Lower leg skin (tissue), 4 donors: ENCODE measurements around the gene UROC1. TPM values are rescaled to one million over a fixed set of nuclear protein-coding genes. Genes with fewer than 3 reads are reported as not detected.

ENCODE experiments used
- DNase-seq, 2 donors: peaks; one replicate each; pipeline ENCODE4 v3.0.0-alpha.2; 2019; ENCODE audit warnings: low spot score in 2 of 2
- H3K4me3 ChIP-seq: fragments of 200-600 bp; sonication (generic); 2 replicates; pipeline ENCODE4 v1.5.1; 2017; ENCODE audit warnings: mild to moderate bottlenecking, low read depth; ENCODE audit not compliant: poor library complexity, severe bottlenecking
- POLR2A ChIP-seq, 2 donors: fragments of 450-650 bp; IDR thresholded peaks; one replicate each; pipeline ENCODE4 v1.6.1; 2016 to 2017; ENCODE audit warnings: antibody characterized with exemption in 2 of 2, mild to moderate bottlenecking in 1 of 2, moderate library complexity in 1 of 2
- WGBS, 2 donors: methylation state at CpG; one replicate each; pipeline ENCODE4 v1.1.5; 2018; 5-methylcytosine and 5-hydroxymethylcytosine counted together
- intact Hi-C: fragments of 100-400 bp; cut with DNase I; formaldehyde crosslinking; loops from one replicate; pipeline ENCODE4 v1.15.0; 2023; ENCODE audit warnings: low total_unique reads
- total RNA-seq, 4 donors: library from RNA; depleted of rRNA; stranded (reverse); fragments of >200 nt; gene quantifications; one replicate each; pipeline ENCODE4 v1.1.0, GENCODE V29; 2016
- TF ChIP-seq, protein P1 (sequence below), 3 donors: fragments of 450-650 bp; IDR thresholded peaks; one replicate each; pipeline ENCODE4 v1.5.1; 2016; ENCODE audit warnings: antibody characterized with exemption in 3 of 3, mild to moderate bottlenecking in 3 of 3, moderate library complexity in 2 of 3

UROC1 gene
- total RNA-seq, 4 donors from 2014 or later, result not detected

DNA sequence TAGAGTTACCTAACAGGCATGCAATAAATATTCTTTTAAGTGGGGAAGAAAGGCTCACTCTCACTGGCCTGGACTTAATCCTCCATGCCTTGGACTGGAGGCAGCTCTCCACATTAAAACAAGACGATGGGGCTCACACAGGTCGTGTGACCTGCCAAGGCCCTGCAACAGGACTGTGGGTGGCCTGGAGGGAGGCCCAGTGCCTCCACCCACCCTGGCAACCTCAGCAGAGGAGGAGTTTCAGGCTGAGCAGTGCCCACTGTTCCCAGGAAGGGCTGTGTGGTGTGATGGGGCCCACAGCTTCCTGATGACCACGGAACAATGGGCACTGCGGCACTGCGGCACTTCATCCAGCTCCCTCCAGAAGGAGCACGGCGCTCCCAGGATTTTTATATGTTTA, 5.5 kb downstream of the UROC1 start:
- H3K4me3 ChIP-seq, result no peak overlapping the region
- TF ChIP-seq, protein P1, sequence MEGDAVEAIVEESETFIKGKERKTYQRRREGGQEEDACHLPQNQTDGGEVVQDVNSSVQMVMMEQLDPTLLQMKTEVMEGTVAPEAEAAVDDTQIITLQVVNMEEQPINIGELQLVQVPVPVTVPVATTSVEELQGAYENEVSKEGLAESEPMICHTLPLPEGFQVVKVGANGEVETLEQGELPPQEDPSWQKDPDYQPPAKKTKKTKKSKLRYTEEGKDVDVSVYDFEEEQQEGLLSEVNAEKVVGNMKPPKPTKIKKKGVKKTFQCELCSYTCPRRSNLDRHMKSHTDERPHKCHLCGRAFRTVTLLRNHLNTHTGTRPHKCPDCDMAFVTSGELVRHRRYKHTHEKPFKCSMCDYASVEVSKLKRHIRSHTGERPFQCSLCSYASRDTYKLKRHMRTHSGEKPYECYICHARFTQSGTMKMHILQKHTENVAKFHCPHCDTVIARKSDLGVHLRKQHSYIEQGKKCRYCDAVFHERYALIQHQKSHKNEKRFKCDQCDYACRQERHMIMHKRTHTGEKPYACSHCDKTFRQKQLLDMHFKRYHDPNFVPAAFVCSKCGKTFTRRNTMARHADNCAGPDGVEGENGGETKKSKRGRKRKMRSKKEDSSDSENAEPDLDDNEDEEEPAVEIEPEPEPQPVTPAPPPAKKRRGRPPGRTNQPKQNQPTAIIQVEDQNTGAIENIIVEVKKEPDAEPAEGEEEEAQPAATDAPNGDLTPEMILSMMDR (IDR thresholded peaks at IDR 0.05), result no peak
- TF ChIP-seq POLR2A (IDR thresholded peaks at IDR 0.05), result no peak
- no peak for DNase-seq
- intact Hi-C loops, result no loop called here
- WGBS, 2 donors, result 63 to 71% methylated on average over 7 of the region's 7 CpGs

DNA sequence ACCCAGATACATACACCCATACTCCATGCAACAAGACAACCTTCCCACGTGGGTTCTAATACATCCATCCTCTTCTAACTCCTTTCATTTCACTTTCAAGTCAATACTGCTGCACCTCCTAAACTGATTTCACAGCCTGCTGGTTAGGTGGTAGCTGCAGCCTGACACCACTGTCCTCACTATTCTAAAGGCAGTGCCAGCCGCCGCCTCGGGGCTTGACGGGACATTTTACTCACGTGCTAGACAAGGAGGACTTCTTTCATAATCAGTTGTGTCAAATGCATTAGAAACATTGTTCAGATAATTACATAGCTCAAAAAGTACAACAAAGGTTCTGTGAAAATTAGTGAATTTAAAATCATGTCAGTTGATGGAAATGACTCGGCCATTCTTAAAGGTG, 6.3 kb downstream of the UROC1 start:
- TF ChIP-seq, protein P1 (IDR thresholded peaks at IDR 0.05), result no peak
- TF ChIP-seq POLR2A (IDR thresholded peaks at IDR 0.05), result no peak
- no peak for DNase-seq
- 68 to 72% methylated on average over 7 of the region's 7 CpGs for WGBS, 2 donors
- intact Hi-C loops, result no loop called here
- H3K4me3 ChIP-seq, result no peak overlapping the region

DNA sequence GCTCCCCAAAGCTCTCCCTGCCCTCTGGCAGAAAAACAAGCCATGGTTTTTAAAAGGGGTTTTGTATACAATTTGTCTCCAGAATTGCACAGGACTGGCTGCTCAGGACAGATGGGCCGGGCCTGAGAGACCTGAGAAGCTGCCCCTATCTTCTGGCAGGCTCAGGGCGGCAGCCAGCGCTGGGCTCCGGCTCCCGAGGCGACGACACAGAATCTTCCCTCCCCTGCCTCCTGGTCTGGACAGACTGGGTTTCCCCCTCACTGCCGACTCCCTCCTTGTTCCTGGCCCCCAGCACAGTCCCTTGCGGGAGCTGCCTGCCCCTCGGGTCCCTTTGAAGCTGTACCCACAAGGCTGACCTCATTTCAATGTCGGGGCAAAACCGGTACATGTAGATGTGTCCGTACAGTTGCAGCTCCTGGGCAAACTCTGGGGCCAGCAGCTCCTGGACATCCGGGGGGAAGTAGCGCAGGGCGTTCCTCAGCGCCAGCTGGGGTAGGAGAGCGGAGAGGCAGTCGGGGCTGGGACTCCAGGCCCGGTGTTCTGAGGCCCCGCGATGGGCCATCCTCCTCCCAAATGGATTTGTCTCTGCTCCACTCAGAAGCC, 7.2 kb downstream of the UROC1 start:
- WGBS, 2 donors, result 73 to 81% methylated on average over 22 of the region's 22 CpGs
- no peak overlapping the region for H3K4me3 ChIP-seq
- no peak for DNase-seq
- TF ChIP-seq, protein P1 (IDR thresholded peaks at IDR 0.05), result no peak
- no peak for TF ChIP-seq POLR2A (IDR thresholded peaks at IDR 0.05)
- intact Hi-C loops, result no loop called here

DNA sequence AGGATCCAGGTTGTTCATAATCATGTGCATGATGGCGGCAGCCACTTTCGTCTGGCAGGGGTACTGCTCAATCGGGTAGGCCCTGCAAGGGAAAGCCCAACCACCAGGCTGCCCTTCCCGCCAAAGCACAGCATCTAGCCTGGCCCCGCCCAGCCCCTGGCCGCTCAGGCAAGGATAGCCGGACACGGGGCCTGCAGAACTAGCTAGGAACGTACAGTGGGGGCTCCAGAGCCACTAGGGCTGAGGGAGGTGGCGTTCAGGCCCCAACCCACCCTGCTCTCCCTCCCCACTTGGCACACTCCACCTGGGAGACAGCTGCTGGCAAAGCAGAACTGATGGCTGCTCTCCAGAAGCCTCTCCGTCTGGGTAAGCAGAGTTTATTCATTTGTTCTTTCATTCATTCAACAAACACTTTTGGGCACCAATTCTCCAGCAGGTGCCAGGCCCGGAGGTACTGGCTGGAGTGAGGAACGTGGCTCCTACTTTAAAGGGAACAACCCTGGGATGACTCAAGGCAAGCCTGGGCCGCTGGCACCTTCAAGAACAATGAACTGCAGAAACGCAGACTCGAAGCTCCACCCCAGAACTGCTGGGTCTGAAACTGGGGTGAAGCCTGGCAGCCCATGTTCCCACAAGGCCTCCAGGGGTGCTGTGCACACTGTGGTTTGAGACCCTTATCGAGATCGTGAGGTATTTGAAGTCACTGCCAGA, 7.8 kb downstream of the UROC1 start:
- H3K4me3 ChIP-seq, result no peak overlapping the region
- intact Hi-C loops, result no loop called here
- no peak for DNase-seq
- no peak for TF ChIP-seq POLR2A (IDR thresholded peaks at IDR 0.05)
- TF ChIP-seq, protein P1 (IDR thresholded peaks at IDR 0.05), result no peak
- WGBS, 2 donors, result 50% methylated on average over 15 to 18 of the region's 18 CpGs

DNA sequence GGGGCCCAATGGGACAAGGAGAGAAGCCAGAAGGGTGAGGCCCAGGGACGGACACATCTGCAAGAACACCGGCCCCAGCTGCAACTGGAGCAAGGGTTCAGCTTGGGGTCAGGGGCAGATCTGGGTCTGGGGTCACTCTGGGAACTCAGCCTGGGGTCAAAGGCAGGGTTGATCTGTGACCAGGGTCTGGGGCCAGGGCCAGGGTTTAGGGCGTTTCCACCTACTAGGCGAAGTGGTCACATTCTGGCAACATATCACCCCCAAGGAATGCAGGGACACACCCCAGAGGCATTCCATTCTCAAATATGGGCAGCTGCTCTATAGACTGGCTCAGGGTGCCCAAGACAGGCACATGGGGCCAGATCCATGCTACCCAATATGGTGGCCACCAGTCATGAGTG, 9.0 kb downstream of the UROC1 start:
- H3K4me3 ChIP-seq, result no peak overlapping the region
- intact Hi-C loops, result no loop called here
- WGBS, 2 donors, result 79 to 86% methylated on average over 4 of the region's 4 CpGs
- no peak for DNase-seq
- no peak for TF ChIP-seq POLR2A (IDR thresholded peaks at IDR 0.05)

DNA sequence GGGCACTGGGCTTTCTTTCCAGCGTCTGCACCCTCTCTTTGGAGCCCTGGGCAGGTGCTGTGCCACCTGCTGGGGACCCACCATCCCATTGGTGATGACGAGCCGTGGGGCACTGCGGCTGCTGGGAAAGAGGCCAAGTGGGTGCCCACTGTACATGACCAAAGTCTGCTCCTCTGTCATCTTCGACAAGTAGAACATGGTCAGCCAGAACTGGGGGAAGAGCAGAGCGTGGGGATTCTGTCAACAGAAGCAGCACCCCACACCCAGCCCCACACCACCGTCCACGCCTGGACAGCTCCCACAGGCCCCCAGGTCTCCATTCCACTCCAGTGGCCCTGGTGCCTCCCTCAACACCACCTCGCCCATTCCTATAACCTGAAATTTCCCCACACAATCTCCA, 9.7 kb downstream of the UROC1 start:
- intact Hi-C loops, result no loop called here
- no peak for DNase-seq
- WGBS, 2 donors, result 91 to 93% methylated on average over 9 of the region's 9 CpGs
- no peak overlapping the region for H3K4me3 ChIP-seq
- no peak for TF ChIP-seq POLR2A (IDR thresholded peaks at IDR 0.05)
- TF ChIP-seq, protein P1 (IDR thresholded peaks at IDR 0.05), result no peak
